ENCODE results near the gene DPP10. TPM values are rescaled to one million over a fixed set of nuclear protein-coding genes. Genes with fewer than 3 reads are reported as not detected.
"Not testable (repeated sequence)": the region's sequence is repeated elsewhere in the genome, so short reads cannot be mapped to it uniquely, and the experiment has no call there.

Gene DPP10
- total RNA-seq, 2 experiments from 2014 or later = not detected

GRCh38 chr2:115427436-115427835 is 985.0 kb downstream of the DPP10 start:
- no peak overlapping the region for H3K27ac Mint-ChIP-seq
- peaks cover 13% of the 10 kb centered on the region for H3K9me3 Mint-ChIP-seq (ENCODE audit: low read depth)
- H3K4me3 Mint-ChIP-seq = no peak overlapping the region
- H3K27me3 Mint-ChIP-seq = no peaks in the 10 kb centered on the region
- CTCF ChIA-PET = no interaction called here
- ATAC-seq (no peak), DNase-seq (no peak)
- no peaks in the 10 kb centered on the region for H3K36me3 Mint-ChIP-seq
- no peaks in the 10 kb centered on the region for H3K4me1 Mint-ChIP-seq

GRCh38 chr2:115440746-115441145 is 998.3 kb downstream of the DPP10 start:
- DNase-seq; H3K9me3 Mint-ChIP-seq (ENCODE audit: low read depth); H3K4me3 Mint-ChIP-seq; CTCF ChIA-PET; H3K36me3 Mint-ChIP-seq; ATAC-seq; H3K4me1 Mint-ChIP-seq; H3K27me3 Mint-ChIP-seq; H3K27ac Mint-ChIP-seq: not testable (repeated sequence)

GRCh38 chr2:115443539-115444185 is 1001.2 kb downstream of the DPP10 start:
- CTCF ChIA-PET = no interaction called here
- Mint-ChIP-seq H3K4me1 (no peaks in the 10 kb centered on the region), H3K9me3 (ENCODE audit: low read depth) (peaks cover 11% of the 10 kb centered on the region), H3K27me3 (no peaks in the 10 kb centered on the region), H3K4me3 (no peak overlapping the region), H3K27ac (no peak overlapping the region), H3K36me3 (no peaks in the 10 kb centered on the region)
- no peak for ATAC-seq
- DNase-seq = no peak

GRCh38 chr2:115460008-115460407 is 1017.6 kb downstream of the DPP10 start:
- Mint-ChIP-seq H3K4me1 (no peaks in the 10 kb centered on the region), H3K27ac (no peak overlapping the region), H3K36me3 (no peaks in the 10 kb centered on the region), H3K4me3 (no peak overlapping the region), H3K27me3 (no peaks in the 10 kb centered on the region), H3K9me3 (ENCODE audit: low read depth) (no peaks in the 10 kb centered on the region)
- ATAC-seq (no peak), DNase-seq (no peak)
- CTCF ChIA-PET = no interaction called here

GRCh38 chr2:115480741-115481140 is 1038.3 kb downstream of the DPP10 start:
- Mint-ChIP-seq H3K27ac (no peak overlapping the region), H3K4me3 (no peak overlapping the region), H3K4me1 (no peaks in the 10 kb centered on the region), H3K9me3 (ENCODE audit: low read depth) (peaks cover 17% of the 10 kb centered on the region), H3K27me3 (no peaks in the 10 kb centered on the region), H3K36me3 (no peaks in the 10 kb centered on the region)
- ATAC-seq (no peak), DNase-seq (no peak)
- CTCF ChIA-PET = no interaction called here

GRCh38 chr2:115481842-115482241 is 1039.4 kb downstream of the DPP10 start:
- Mint-ChIP-seq H3K4me3 (no peak overlapping the region), H3K36me3 (no peaks in the 10 kb centered on the region), H3K27ac (no peak overlapping the region), H3K9me3 (ENCODE audit: low read depth) (peaks cover 13% of the 10 kb centered on the region), H3K4me1 (no peaks in the 10 kb centered on the region), H3K27me3 (no peaks in the 10 kb centered on the region)
- CTCF ChIA-PET = no interaction called here
- DNase-seq (no peak), ATAC-seq (no peak)

GRCh38 chr2:115483666-115484065 is 1041.2 kb downstream of the DPP10 start:
- no peaks in the 10 kb centered on the region for H3K36me3 Mint-ChIP-seq
- CTCF ChIA-PET = no interaction called here
- no peak overlapping the region for H3K4me3 Mint-ChIP-seq
- no peaks in the 10 kb centered on the region for H3K27me3 Mint-ChIP-seq
- H3K9me3 Mint-ChIP-seq (ENCODE audit: low read depth) = peaks cover 11% of the 10 kb centered on the region
- H3K4me1 Mint-ChIP-seq = no peaks in the 10 kb centered on the region
- DNase-seq = no peak
- H3K27ac Mint-ChIP-seq = no peak overlapping the region
- no peak for ATAC-seq

- CTCF ChIA-PET = no interaction called here
- H3K4me1 Mint-ChIP-seq = no peaks in the 10 kb centered on the region
- DNase-seq = no peak
- H3K27me3 Mint-ChIP-seq = no peaks in the 10 kb centered on the region
- H3K9me3 Mint-ChIP-seq (ENCODE audit: low read depth) = peaks cover 8% of the 10 kb centered on the region
- no peaks in the 10 kb centered on the region for H3K36me3 Mint-ChIP-seq
- H3K4me3 Mint-ChIP-seq = no peak overlapping the region
- no peak overlapping the region for H3K27ac Mint-ChIP-seq
- no peak for ATAC-seq
Observed at GRCh38 chr2:115484486-115484885, 1042.0 kb downstream of the DPP10 start.

GRCh38 chr2:115484983-115485382 is 1042.5 kb downstream of the DPP10 start:
- DNase-seq = no peak
- CTCF ChIA-PET = no interaction called here
- Mint-ChIP-seq H3K4me1 (no peaks in the 10 kb centered on the region), H3K27me3 (no peaks in the 10 kb centered on the region), H3K27ac (no peak overlapping the region), H3K4me3 (no peak overlapping the region), H3K36me3 (no peaks in the 10 kb centered on the region), H3K9me3 (ENCODE audit: low read depth) (peaks cover 10% of the 10 kb centered on the region)
- no peak for ATAC-seq

GRCh38 chr2:115491186-115491793 is 1048.8 kb downstream of the DPP10 start:
- H3K36me3 Mint-ChIP-seq = no peaks in the 10 kb centered on the region
- H3K27ac Mint-ChIP-seq = no peak overlapping the region
- no peaks in the 10 kb centered on the region for H3K27me3 Mint-ChIP-seq
- DNase-seq (no peak), ATAC-seq (no peak)
- peaks cover 7% of the 10 kb centered on the region for H3K9me3 Mint-ChIP-seq (ENCODE audit: low read depth)
- H3K4me1 Mint-ChIP-seq = no peaks in the 10 kb centered on the region
- H3K4me3 Mint-ChIP-seq = no peak overlapping the region
- CTCF ChIA-PET = no interaction called here

GRCh38 chr2:115505331-115505730 is 1062.9 kb downstream of the DPP10 start:
- H3K36me3 Mint-ChIP-seq = no peaks in the 10 kb centered on the region
- H3K27ac Mint-ChIP-seq = no peak overlapping the region
- H3K4me1 Mint-ChIP-seq = no peaks in the 10 kb centered on the region
- DNase-seq = no peak
- H3K27me3 Mint-ChIP-seq = no peaks in the 10 kb centered on the region
- H3K4me3 Mint-ChIP-seq = no peak overlapping the region
- no peak for ATAC-seq
- peaks cover 7% of the 10 kb centered on the region for H3K9me3 Mint-ChIP-seq (ENCODE audit: low read depth)
- CTCF ChIA-PET = no interaction called here

- no peak for ATAC-seq
- Mint-ChIP-seq H3K4me3 (no peak overlapping the region), H3K27me3 (no peaks in the 10 kb centered on the region), H3K4me1 (no peaks in the 10 kb centered on the region), H3K36me3 (no peaks in the 10 kb centered on the region), H3K27ac (no peak overlapping the region), H3K9me3 (ENCODE audit: low read depth) (peaks cover 28% of the 10 kb centered on the region)
- CTCF ChIA-PET = no interaction called here
- DNase-seq = no peak
Observed at GRCh38 chr2:115520727-115521126, 1078.3 kb downstream of the DPP10 start.

- CTCF ChIA-PET = no interaction called here
- no peaks in the 10 kb centered on the region for H3K36me3 Mint-ChIP-seq
- no peaks in the 10 kb centered on the region for H3K27me3 Mint-ChIP-seq
- no peaks in the 10 kb centered on the region for H3K4me1 Mint-ChIP-seq
- ATAC-seq = no peak
- H3K9me3 Mint-ChIP-seq (ENCODE audit: low read depth) = peaks cover 32% of the 10 kb centered on the region
- no peak overlapping the region for H3K4me3 Mint-ChIP-seq
- no peak overlapping the region for H3K27ac Mint-ChIP-seq
- no peak for DNase-seq
Observed at GRCh38 chr2:115524452-115524851, 1082.0 kb downstream of the DPP10 start.

- ATAC-seq (no peak), DNase-seq (no peak)
- Mint-ChIP-seq H3K27me3 (no peaks in the 10 kb centered on the region), H3K4me3 (no peak overlapping the region), H3K9me3 (ENCODE audit: low read depth) (peaks cover 5% of the 10 kb centered on the region), H3K4me1 (no peaks in the 10 kb centered on the region), H3K36me3 (no peaks in the 10 kb centered on the region), H3K27ac (no peak overlapping the region)
- CTCF ChIA-PET = no interaction called here
Observed at GRCh38 chr2:115529627-115530026, 1087.2 kb downstream of the DPP10 start.

- no peak for ATAC-seq
- H3K27ac Mint-ChIP-seq = no peak overlapping the region
- no peaks in the 10 kb centered on the region for H3K36me3 Mint-ChIP-seq
- CTCF ChIA-PET = no interaction called here
- DNase-seq = no peak
- H3K9me3 Mint-ChIP-seq (ENCODE audit: low read depth) = peaks cover 3% of the 10 kb centered on the region
- no peaks in the 10 kb centered on the region for H3K27me3 Mint-ChIP-seq
- H3K4me3 Mint-ChIP-seq = no peak overlapping the region
- H3K4me1 Mint-ChIP-seq = no peaks in the 10 kb centered on the region
Observed at GRCh38 chr2:115533081-115533480, 1090.6 kb downstream of the DPP10 start.
